KMS-11 (cell line): Measurements from ENCODE around the gene MAPK11.

Source experiments
- H2AFZ ChIP-seq: fragments of 200-600 bp; sonication (generic); 2 replicates; pipeline ENCODE4 v1.6.1; 2016; ENCODE audit warnings: antibody characterized with exemption, mixed run types, low read depth
- H3K27ac ChIP-seq: fragments of 200-600 bp; sonication (generic); 2 replicates; pipeline ENCODE4 v1.6.1; 2016; ENCODE audit warnings: mild to moderate bottlenecking, mixed run types
- H3K27me3 ChIP-seq: fragments of 200-600 bp; sonication (generic); 2 replicates; pipeline ENCODE4 v1.6.1; 2017; ENCODE audit warnings: mild to moderate bottlenecking, low read depth, mixed run types, moderate library complexity; ENCODE audit not compliant: insufficient read depth
- H3K36me3 ChIP-seq: fragments of 200-600 bp; sonication (generic); 2 replicates; pipeline ENCODE4 v1.6.1; 2017; ENCODE audit warnings: mild to moderate bottlenecking, mixed run types; ENCODE audit not compliant: insufficient read depth
- H3K4me1 ChIP-seq: fragments of 200-600 bp; sonication (generic); 2 replicates; pipeline ENCODE4 v1.6.1; 2016; ENCODE audit warnings: mild to moderate bottlenecking, low read depth, mixed run types; ENCODE audit not compliant: poor library complexity, severe bottlenecking
- H3K4me2 ChIP-seq: fragments of 200-600 bp; sonication (generic); 2 replicates; pipeline ENCODE4 v1.7.0; 2016; ENCODE audit warnings: mild to moderate bottlenecking, mixed run types
- H3K4me3 ChIP-seq: fragments of 200-600 bp; sonication (generic); IDR thresholded peaks from 2 replicates; pipeline ENCODE4 v1.6.1; 2017; ENCODE audit warnings: low read depth, low read length, mixed read lengths; ENCODE audit not compliant: insufficient read depth
- H3K79me2 ChIP-seq: fragments of 200-600 bp; sonication (generic); 2 replicates; pipeline ENCODE4 v1.6.1; 2016; ENCODE audit warnings: low read depth, mixed run types; ENCODE audit not compliant: insufficient read depth
- H3K9ac ChIP-seq: fragments of 200-600 bp; sonication (generic); 2 replicates; pipeline ENCODE4 v1.6.1; 2016; ENCODE audit warnings: mild to moderate bottlenecking, mixed run types
- H4K20me1 ChIP-seq: fragments of 200-600 bp; sonication (generic); 2 replicates; pipeline ENCODE4 v1.6.1; 2016; ENCODE audit warnings: mild to moderate bottlenecking, mixed run types; ENCODE audit not compliant: insufficient read depth
- TF ChIP-seq, protein P1 (sequence below): fragments of 200-600 bp; sonication (generic); conservative IDR thresholded peaks from 2 replicates; pipeline ENCODE4 v1.6.1; 2017; ENCODE audit warnings: low read depth, mild to moderate bottlenecking, antibody characterized with exemption, low read length, moderate library complexity, mixed read lengths

MAPK11 gene

DNA sequence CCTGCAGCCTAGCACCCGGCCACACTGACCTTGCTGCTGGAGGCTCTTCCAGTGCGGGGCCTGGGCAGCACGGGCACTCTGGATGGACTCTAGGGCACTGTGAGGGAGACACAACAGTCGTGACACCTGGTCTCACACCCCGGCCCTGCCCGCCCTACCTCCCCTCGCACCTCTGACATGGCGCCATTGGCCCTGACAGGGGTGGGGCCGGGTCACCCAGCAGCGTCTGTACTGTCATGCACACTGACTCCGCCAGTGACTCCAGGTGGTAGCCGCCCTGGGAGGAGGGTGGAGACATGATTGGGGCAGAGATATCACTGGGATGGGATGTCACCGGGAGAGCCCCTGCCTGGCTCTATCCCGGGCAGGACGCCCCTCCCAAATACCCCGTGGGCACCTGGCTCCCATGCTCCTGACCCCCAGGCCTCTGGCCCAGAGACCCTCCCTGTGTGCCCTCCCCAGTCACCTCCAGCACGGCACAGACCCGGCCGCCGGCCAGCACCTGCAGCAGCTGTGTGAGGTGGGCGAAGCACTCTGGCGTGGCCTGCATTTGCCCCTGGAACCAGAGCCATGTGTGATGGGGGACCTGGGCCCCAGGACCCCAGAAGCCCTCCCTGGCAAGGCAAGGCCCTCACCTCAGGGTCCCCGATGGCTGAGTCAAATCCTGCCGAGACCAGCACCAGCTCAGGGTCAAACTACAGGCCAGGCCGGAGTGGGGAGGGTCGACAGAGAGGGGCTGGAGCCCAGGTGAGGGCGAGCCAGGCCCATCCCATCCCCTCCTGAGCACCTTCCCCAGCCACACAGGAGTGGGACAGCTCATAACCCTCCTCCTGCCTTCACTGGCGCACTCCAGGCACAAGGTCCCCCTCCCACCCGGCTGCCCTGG is 21.7 kb downstream of the MAPK11 start:
- Histone ChIP-seq H3K4me3 (no peak overlapping the region), H3K4me2 (no peak overlapping the region), H4K20me1 (no peaks in the 10 kb centered on the region), H3K9ac (no peak overlapping the region), H2AFZ (no peak overlapping the region), H3K27me3 (no peaks in the 10 kb centered on the region), H3K79me2 (peaks cover 6% of the 10 kb centered on the region; the same call in 1 of the 2 replicates), H3K36me3 (no peaks in the 10 kb centered on the region), H3K27ac (no peak overlapping the region), H3K4me1 (no peaks in the 10 kb centered on the region)
- TF ChIP-seq, protein P1, sequence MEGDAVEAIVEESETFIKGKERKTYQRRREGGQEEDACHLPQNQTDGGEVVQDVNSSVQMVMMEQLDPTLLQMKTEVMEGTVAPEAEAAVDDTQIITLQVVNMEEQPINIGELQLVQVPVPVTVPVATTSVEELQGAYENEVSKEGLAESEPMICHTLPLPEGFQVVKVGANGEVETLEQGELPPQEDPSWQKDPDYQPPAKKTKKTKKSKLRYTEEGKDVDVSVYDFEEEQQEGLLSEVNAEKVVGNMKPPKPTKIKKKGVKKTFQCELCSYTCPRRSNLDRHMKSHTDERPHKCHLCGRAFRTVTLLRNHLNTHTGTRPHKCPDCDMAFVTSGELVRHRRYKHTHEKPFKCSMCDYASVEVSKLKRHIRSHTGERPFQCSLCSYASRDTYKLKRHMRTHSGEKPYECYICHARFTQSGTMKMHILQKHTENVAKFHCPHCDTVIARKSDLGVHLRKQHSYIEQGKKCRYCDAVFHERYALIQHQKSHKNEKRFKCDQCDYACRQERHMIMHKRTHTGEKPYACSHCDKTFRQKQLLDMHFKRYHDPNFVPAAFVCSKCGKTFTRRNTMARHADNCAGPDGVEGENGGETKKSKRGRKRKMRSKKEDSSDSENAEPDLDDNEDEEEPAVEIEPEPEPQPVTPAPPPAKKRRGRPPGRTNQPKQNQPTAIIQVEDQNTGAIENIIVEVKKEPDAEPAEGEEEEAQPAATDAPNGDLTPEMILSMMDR: no peak

DNA sequence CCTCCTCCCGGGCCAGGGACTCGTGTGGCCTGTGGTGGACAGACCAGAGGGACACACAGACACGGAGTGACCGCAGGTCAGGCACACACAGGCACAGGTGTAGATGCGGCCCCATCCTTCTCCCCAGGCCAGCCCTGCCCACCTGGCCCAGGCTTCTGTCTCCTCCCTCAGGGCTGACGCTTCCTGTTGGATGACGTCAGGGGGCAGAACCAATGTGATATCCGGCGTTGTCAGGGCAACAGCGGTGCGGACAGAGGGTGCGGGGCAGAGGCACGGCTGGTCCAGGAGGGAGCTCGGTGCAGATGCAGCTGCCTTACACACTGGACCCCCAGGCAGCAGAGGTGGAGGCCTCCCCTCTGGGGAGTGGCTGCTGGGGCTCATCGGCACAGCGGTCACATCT is 22.4 kb downstream of the MAPK11 start:
- Histone ChIP-seq H3K9ac (no peak overlapping the region), H3K36me3 (no peaks in the 10 kb centered on the region), H4K20me1 (no peaks in the 10 kb centered on the region), H3K79me2 (peaks cover 13% of the 10 kb centered on the region; the same call in 1 of the 2 replicates), H2AFZ (no peak overlapping the region), H3K27me3 (no peaks in the 10 kb centered on the region), H3K27ac (no peak overlapping the region), H3K4me2 (no peak overlapping the region), H3K4me3 (no peak overlapping the region), H3K4me1 (peaks cover 4% of the 10 kb centered on the region)
- TF ChIP-seq, protein P1: no peak

DNA sequence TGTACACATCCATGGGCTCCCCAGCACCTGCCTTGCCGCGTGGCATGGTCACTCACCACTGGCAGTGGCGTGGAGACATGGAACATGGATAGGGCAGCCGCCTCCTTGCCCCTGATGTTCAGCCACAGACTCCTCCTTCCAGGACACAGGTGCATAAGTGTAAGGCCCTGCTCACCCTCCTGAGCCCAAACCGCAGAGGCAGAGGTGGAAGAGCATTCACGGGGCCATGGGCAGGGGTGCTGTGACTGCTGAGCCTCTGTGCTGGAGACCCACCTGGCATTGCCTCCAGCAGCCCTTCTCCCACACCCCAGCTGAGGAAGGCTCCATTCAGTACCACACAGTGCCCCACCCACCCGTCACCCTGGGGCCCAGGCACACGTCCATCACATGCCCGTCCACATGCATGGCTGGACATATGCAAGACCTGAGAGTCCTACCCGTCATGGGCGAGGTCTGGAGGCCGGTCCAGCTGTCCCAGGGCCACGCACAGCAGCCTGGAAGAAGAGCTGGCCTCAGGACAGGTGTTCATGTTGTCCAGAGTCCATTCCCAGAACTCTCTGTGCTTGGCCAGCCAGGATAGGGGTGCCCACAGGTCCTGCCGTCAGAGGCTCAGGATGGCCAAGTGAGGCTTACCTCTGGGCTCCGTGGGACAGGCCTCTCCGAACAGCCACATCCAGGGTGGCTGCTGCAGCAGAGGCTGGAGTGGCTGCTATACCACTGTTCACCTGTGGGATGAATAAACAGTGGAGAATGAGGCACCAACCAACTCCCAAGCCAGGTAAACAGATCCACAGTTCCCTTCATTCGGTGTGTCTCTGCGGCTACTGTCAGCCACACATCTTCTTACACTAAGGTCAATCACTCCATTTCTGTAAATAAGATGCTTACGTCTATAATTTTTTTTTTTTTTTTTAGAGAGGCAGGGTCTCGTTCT is 23.7 kb downstream of the MAPK11 start:
- no peaks in the 10 kb centered on the region for H3K27me3 ChIP-seq
- no peaks in the 10 kb centered on the region for H4K20me1 ChIP-seq
- no peak overlapping the region for H2AFZ ChIP-seq
- no peak overlapping the region for H3K9ac ChIP-seq
- no peak overlapping the region for H3K27ac ChIP-seq
- no peaks in the 10 kb centered on the region for H3K36me3 ChIP-seq
- H3K4me1 ChIP-seq: peaks cover 8% of the 10 kb centered on the region
- no peak overlapping the region for H3K4me3 ChIP-seq
- peaks cover 19% of the 10 kb centered on the region; the same call in 1 of the 2 replicates for H3K79me2 ChIP-seq
- H3K4me2 ChIP-seq: no peak overlapping the region; the same call in 1 of the 2 replicates
- TF ChIP-seq, protein P1: no peak

DNA sequence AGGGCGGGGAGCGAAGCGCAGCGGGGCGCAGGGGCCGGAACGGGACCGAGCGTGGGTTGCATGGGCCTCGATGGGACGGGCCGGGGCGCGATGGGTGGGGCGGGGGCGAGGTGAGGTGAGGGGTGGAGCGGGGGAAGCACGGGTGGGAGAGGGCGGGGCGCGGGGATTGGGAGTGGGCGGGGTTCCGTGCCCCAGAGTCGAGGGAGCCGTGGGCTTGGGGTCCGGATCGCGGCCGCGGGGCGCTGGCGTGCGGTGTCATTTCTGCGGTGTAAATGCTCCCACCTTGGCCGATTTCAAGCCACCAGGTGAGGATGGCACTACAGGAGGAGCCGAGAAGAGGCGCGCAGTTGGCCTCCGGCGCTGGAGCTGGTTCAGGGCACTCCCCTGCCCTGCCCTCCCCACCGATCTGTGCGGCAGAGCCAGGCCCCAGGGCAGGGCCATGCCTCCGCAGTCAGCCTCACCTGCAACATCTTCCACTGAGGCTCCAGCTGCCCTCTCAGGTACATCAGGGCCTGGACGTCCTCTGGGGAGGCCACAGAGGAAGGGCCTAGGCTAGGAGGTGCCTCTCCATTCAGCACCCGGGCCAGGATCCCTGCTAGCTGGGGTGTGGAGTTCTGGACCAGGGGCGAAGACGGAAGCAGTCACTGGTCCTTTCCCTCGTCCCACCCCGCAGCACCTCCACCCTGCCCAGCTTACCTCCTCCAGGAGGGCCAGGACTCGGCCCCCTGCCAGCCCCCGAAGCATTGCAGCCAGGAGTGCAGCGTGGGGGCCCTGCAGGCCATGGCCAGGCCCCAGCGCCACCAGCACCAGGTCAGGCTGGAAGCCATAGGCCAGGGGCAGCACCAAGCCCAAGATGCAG is 24.7 kb downstream of the MAPK11 start:
- Histone ChIP-seq H3K27me3 (no peaks in the 10 kb centered on the region), H3K36me3 (no peaks in the 10 kb centered on the region), H3K4me2 (peak overlapping the region; percentile 29; the same call in 1 of the 2 replicates), H3K4me3 (no peak overlapping the region), H3K9ac (peak overlapping the region; percentile 74; the same call in 1 of the 2 replicates), H3K79me2 (peaks cover 21% of the 10 kb centered on the region; the same call in 1 of the 2 replicates), H4K20me1 (no peaks in the 10 kb centered on the region), H2AFZ (no peak overlapping the region), H3K4me1 (peaks cover 8% of the 10 kb centered on the region), H3K27ac (peak overlapping the region; percentile 68)
- TF ChIP-seq, protein P1: no peak
